ENCODE data around the gene FMNL2. TPM values are rescaled to one million over a fixed set of nuclear protein-coding genes. Genes with fewer than 3 reads are reported as not detected.

FMNL2 gene
- total and polyA plus RNA-seq, 10 donors: 8.8 to 59.3 (median 33.5) TPM

DNA sequence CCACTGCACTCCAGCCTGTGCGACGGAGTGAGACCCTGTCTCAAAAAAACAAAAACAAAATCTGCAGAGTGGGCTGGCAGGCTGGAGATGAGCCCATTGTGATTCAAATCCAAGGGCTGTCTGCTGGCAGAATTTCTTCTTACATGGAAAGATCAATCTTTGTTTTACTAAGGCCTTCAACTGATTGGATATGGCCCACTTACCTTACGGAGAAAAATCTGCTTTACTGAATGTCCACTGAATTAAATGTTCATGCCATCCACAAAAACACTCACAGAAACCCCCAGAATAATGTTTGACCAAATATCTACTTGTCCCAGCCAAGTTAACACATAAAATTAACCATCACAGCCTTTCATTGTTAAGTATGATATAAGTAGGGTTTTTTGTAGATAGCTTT lies 8.3 kb upstream of the FMNL2 start:
- TF ChIP-seq, protein P1, sequence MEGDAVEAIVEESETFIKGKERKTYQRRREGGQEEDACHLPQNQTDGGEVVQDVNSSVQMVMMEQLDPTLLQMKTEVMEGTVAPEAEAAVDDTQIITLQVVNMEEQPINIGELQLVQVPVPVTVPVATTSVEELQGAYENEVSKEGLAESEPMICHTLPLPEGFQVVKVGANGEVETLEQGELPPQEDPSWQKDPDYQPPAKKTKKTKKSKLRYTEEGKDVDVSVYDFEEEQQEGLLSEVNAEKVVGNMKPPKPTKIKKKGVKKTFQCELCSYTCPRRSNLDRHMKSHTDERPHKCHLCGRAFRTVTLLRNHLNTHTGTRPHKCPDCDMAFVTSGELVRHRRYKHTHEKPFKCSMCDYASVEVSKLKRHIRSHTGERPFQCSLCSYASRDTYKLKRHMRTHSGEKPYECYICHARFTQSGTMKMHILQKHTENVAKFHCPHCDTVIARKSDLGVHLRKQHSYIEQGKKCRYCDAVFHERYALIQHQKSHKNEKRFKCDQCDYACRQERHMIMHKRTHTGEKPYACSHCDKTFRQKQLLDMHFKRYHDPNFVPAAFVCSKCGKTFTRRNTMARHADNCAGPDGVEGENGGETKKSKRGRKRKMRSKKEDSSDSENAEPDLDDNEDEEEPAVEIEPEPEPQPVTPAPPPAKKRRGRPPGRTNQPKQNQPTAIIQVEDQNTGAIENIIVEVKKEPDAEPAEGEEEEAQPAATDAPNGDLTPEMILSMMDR (IDR thresholded peaks at IDR 0.05 in 8 of 11, conservative IDR thresholded peaks at IDR 0.05 in 3 of 11): no peak
- TF ChIP-seq POLR2A (IDR thresholded peaks at IDR 0.05) (no peak), POLR2AphosphoS5 (IDR thresholded peaks at IDR 0.05) (no peak)
- intact Hi-C loops (cut with DNase I; ENCODE audit: low total_unique reads): no loop called here
- 95 to 100% (median 99%) methylated on average over 3 of the region's 3 CpGs for WGBS, 5 donors

DNA sequence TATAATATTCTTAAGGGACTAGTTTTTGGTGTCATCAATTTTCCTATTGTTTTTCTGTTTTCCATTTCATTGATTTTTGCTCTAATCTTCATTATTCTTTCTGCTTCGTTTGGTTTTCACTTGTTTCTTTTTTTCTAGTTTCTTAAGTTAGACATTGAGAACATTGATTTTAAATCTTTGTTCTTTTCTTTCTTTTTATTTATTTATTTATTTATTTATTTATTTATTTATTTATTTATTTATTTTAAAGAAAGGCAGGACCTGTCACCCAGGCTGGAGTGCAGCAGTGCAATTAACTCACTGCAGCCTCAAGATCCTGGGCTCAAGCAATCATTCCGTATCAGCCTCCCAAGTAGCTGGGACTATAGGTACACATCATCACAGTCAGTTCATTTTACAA lies 7.0 kb upstream of the FMNL2 start:
- Histone ChIP-seq H3K27ac (no peak overlapping the region), H3K9me3 (no peaks in the 10 kb centered on the region), H3K36me3 (no peaks in the 10 kb centered on the region), H3K4me3 (no peak overlapping the region), H3K4me1 (no peaks in the 10 kb centered on the region), H3K27me3 (replicated peaks in 1 of 7) (peaks cover 0 to 8% (median 0%) of the 10 kb centered on the region in 7 donors)
- TF ChIP-seq POLR2A (IDR thresholded peaks at IDR 0.05): no peak
- no peak for TF ChIP-seq POLR2AphosphoS5 (IDR thresholded peaks at IDR 0.05)
- TF ChIP-seq, protein P1 (IDR thresholded peaks at IDR 0.05 in 8 of 11, conservative IDR thresholded peaks at IDR 0.05 in 3 of 11): no peak
- intact Hi-C loops (cut with DNase I; ENCODE audit: low total_unique reads): no loop called here
- 86 to 94% (median 90%) methylated on average over 2 of the region's 2 CpGs for WGBS, 5 donors
- no peak for DNase-seq

More for the DNA sequence above, 8.3 kb upstream of the FMNL2 start:
- no peak overlapping the region for H3K4me3 ChIP-seq
- H3K27ac ChIP-seq: no peak overlapping the region
- H3K9me3 ChIP-seq: no peaks in the 10 kb centered on the region
- H3K4me1 ChIP-seq: no peaks in the 10 kb centered on the region
- no peak for DNase-seq
- H3K27me3 ChIP-seq (replicated peaks in 1 of 7): no peaks in the 10 kb centered on the region
- H3K36me3 ChIP-seq: no peaks in the 10 kb centered on the region

DNA sequence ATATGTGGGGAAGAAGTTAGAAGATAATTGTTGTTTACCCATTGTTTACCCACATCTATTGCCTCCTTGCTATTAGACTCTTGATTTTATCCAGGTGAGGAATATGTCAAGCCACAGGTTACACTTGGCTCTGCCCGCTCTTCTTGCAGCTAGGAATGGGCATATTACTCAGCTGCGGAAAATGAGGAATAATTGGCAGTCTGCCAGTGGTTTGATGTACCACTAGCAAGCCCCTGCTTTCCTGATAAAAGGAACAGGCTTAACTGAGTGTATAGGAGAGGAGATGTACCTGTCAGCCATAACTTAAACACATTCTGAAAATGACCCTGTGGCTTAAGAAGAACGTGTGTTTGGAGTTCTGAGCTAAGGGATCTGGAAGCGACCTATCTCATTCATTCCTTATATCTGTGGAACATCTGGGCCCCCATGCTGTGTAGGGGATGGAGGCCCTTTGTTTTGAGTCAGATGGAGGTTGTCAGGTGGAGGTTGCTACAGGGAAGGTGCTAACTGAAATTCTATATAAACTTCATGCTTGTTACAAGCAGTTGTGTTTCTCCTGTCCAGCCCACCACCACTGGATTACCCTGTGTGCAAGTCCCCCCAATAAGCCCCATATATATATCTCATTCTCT lies 4.6 kb upstream of the FMNL2 start:
- Histone ChIP-seq H3K27me3 (replicated peaks in 1 of 7) (peaks cover 0 to 31% (median 5%) of the 10 kb centered on the region in 7 donors), H3K4me1 (peaks cover 0 to 13% (median 8%) of the 10 kb centered on the region in 6 donors), H3K9me3 (no peaks in the 10 kb centered on the region), H3K36me3 (no peaks in the 10 kb centered on the region), H3K4me3 (no peak overlapping the region), H3K27ac (no peak overlapping the region)
- WGBS, 5 donors: 79 to 89% (median 83%) methylated on average over 4 of the region's 4 CpGs
- intact Hi-C loops (cut with DNase I; ENCODE audit: low total_unique reads): no loop called here
- TF ChIP-seq POLR2A (IDR thresholded peaks at IDR 0.05): no peak
- TF ChIP-seq, protein P1 (IDR thresholded peaks at IDR 0.05 in 8 of 11, conservative IDR thresholded peaks at IDR 0.05 in 3 of 11): no peak
- no peak for TF ChIP-seq POLR2AphosphoS5 (IDR thresholded peaks at IDR 0.05)
- DNase-seq: no peak

DNA sequence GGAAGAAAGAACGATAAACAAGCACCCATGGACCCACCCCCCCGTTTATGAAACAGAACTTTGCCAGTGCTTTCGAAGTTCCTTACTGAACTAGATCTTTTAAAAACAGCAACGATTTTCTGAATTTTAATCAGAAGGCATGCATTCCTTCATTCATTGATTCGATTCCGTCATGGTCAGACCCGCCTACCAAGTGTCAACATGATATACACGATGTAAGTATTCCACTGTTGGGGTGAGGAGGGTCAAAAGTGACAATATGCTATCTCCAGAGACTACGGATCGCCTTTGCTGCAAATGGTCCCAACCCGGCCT lies 316 bp upstream of the FMNL2 start:
- H3K36me3 ChIP-seq: no peaks in the 10 kb centered on the region
- no peak for DNase-seq
- TF ChIP-seq POLR2A (IDR thresholded peaks at IDR 0.05): no peak
- TF ChIP-seq, protein P1 (IDR thresholded peaks at IDR 0.05 in 8 of 11, conservative IDR thresholded peaks at IDR 0.05 in 3 of 11): no peak
- TF ChIP-seq POLR2AphosphoS5 (IDR thresholded peaks at IDR 0.05): no peak
- no peaks in the 10 kb centered on the region for H3K9me3 ChIP-seq
- peaks cover 0 to 49% (median 10%) of the 10 kb centered on the region in 7 donors for H3K27me3 ChIP-seq (replicated peaks in 1 of 7)
- H3K27ac ChIP-seq: peak overlapping the region in 7 of 8 donors; percentile 57 to 81 (median 74)
- WGBS, 5 donors: 7 to 11% (median 8%) methylated on average over 11 of the region's 11 CpGs
- intact Hi-C loops (cut with DNase I; ENCODE audit: low total_unique reads): no loop called here
- peaks cover 0 to 34% (median 20%) of the 10 kb centered on the region in 6 donors for H3K4me1 ChIP-seq
- H3K4me3 ChIP-seq: peak overlapping the region; percentile 74 to 99 (median 90)

Data from spleen (tissue), 11 donors.